GM19025 (cell line): ENCODE data around the gene VIL1.

Source experiments
- ATAC-seq: cut with Tn5 transposase; IDR thresholded peaks from one replicate; pipeline ENCODE4 v1.9.1; 2021; ENCODE audit warnings: mild to moderate bottlenecking, low read depth, moderate library complexity; ENCODE audit not compliant: unreplicated experiment

The VIL1 gene

DNA sequence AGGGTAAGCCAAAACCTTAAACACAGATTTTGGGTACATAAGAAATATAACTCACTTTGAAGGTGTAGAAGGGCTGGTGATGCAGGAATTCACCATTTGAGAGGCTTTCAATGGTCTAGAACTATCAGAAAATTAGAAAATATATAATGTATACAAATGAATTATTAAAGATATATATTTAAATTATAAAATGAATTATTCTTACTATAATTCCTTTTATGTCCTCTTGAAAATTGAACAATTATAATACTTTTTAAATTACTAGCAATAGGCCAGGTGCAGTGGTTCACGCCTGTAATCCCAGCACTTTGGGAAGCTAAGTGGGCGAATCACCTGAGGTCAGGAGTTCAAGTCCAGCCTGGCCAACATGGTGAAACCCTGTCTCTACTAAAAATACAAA is 60.7 kb downstream of the VIL1 start:
- no peak for ATAC-seq

GRCh38 chr2:218482651-218483050 is 63.7 kb downstream of the VIL1 start:
- no peak for ATAC-seq

GRCh38 chr2:218485986-218486667 is 67.2 kb downstream of the VIL1 start:
- ATAC-seq = no peak

GRCh38 chr2:218500501-218501060 is 81.7 kb downstream of the VIL1 start:
- ATAC-seq = no peak

- ATAC-seq = no peak
Observed at GRCh38 chr2:218501665-218502064, 82.7 kb downstream of the VIL1 start.
